ENCODE measurements around the gene SEC63. TPM values are rescaled to one million over a fixed set of nuclear protein-coding genes. Genes with fewer than 3 reads are reported as not detected.

SEC63 gene
- total RNA-seq, 1 experiment from 2014 or later, result 51.3 TPM

- POLR2A ChIA-PET, result no interaction called here
- H3K27me3 ChIP-seq (ENCODE audit: insufficient read depth, low read length), result no peaks in the 10 kb centered on the region
Observed at GRCh38 chr6:107972413-107973096, 14.5 kb upstream of the SEC63 start.

GRCh38 chr6:107971181-107971580 is 13.2 kb upstream of the SEC63 start:
- Histone ChIP-seq H3K4me1 (ENCODE audit: control insufficient read depth in 1 of 2, insufficient read depth in 2 of 2, low read length in 2 of 2) (no peaks in the 10 kb centered on the region), H3K4me2 (ENCODE audit: low read length) (no peak overlapping the region), H4K20me1 (ENCODE audit: insufficient read depth) (no peaks in the 10 kb centered on the region), H3K79me2 (ENCODE audit: insufficient read depth, low read length) (no peaks in the 10 kb centered on the region), H3K27me3 (ENCODE audit: insufficient read depth, low read length) (no peaks in the 10 kb centered on the region), H3K27ac (ENCODE audit: low read depth, low read length) (no peak overlapping the region), H3K36me3 (ENCODE audit: control insufficient read depth in 1 of 2, insufficient read depth in 2 of 2, low read length in 2 of 2) (no peaks in the 10 kb centered on the region), H3K4me3 (replicated peaks in 1 of 2; ENCODE audit: low read depth in 1 of 2, low read length in 2 of 2) (no peak overlapping the region), H3K9me3 (ENCODE audit: control insufficient read depth in 1 of 2, insufficient read depth in 1 of 2, low read depth in 1 of 2, low read length in 2 of 2) (no peaks in the 10 kb centered on the region), H3K9me2 (ENCODE audit: insufficient read depth) (no peaks in the 10 kb centered on the region), H3K9ac (ENCODE audit: low read length) (no peak overlapping the region), H2AFZ (ENCODE audit: low read depth, low read length, poor library complexity, severe bottlenecking) (no peak overlapping the region)
- no peak for ATAC-seq
- TF ChIP-seq POLR2A (IDR thresholded peaks at IDR 0.05; ENCODE audit: borderline replicate concordance, extremely low read depth, insufficient read depth, insufficient read length), result no peak
- TF ChIP-seq MAX (IDR thresholded peaks at IDR 0.05), result no peak
- no TSS peak for BruUV-seq (replicated peaks)
- no peak for DNase-seq (ENCODE audit: low read depth, low spot score)
- POLR2A ChIA-PET, result no interaction called here
- RAD21 ChIA-PET (ENCODE audit: low non-redundant PET in 1 of 2, low total read pairs in 2 of 2, uncharacterized antibody in 2 of 2, unreplicated experiment in 2 of 2), result no interaction called here
- intact Hi-C loops (cut with micrococcal nuclease), result loop anchor here (10.0 kb wide), 1 partner anchor 524 kb away; no protein-coding TSS in a partner anchor
- CTCF ChIA-PET, result no interaction called here

More at GRCh38 chr6:107972413-107973096, 14.5 kb upstream of the SEC63 start:
- DNase-seq (ENCODE audit: low read depth, low spot score), result no peak
- Histone ChIP-seq H3K9me2 (ENCODE audit: insufficient read depth) (no peaks in the 10 kb centered on the region), H3K9ac (ENCODE audit: low read length) (no peak overlapping the region), H3K36me3 (ENCODE audit: control insufficient read depth in 1 of 2, insufficient read depth in 2 of 2, low read length in 2 of 2) (no peaks in the 10 kb centered on the region), H3K4me1 (ENCODE audit: control insufficient read depth in 1 of 2, insufficient read depth in 2 of 2, low read length in 2 of 2) (no peaks in the 10 kb centered on the region), H2AFZ (ENCODE audit: low read depth, low read length, poor library complexity, severe bottlenecking) (no peak overlapping the region), H3K4me2 (ENCODE audit: low read length) (no peak overlapping the region), H4K20me1 (ENCODE audit: insufficient read depth) (no peaks in the 10 kb centered on the region), H3K9me3 (ENCODE audit: control insufficient read depth in 1 of 2, insufficient read depth in 1 of 2, low read depth in 1 of 2, low read length in 2 of 2) (no peaks in the 10 kb centered on the region), H3K27ac (ENCODE audit: low read depth, low read length) (no peak overlapping the region), H3K79me2 (ENCODE audit: insufficient read depth, low read length) (no peaks in the 10 kb centered on the region), H3K4me3 (replicated peaks in 1 of 2; ENCODE audit: low read depth in 1 of 2, low read length in 2 of 2) (no peak overlapping the region)
- no TSS peak for BruUV-seq (replicated peaks)
- intact Hi-C loops (cut with micrococcal nuclease), result loop anchor here (10.0 kb wide), 1 partner anchor 522 kb away; no protein-coding TSS in a partner anchor
- ChIA-PET CTCF (no interaction called here), RAD21 (ENCODE audit: low non-redundant PET in 1 of 2, low total read pairs in 2 of 2, uncharacterized antibody in 2 of 2, unreplicated experiment in 2 of 2) (no interaction called here)
- TF ChIP-seq SP1 (IDR thresholded peaks at IDR 0.05; ENCODE audit: low read depth) (no peak), CEBPB (IDR thresholded peaks at IDR 0.05; ENCODE audit: low read depth) (no peak), SRF (IDR thresholded peaks at IDR 0.05; ENCODE audit: low read depth) (no peak), RAD21 (IDR thresholded peaks at IDR 0.05; ENCODE audit: low read depth) (no peak), CBX3 (IDR thresholded peaks at IDR 0.05; ENCODE audit: low read depth) (no peak), JUND (IDR thresholded peaks at IDR 0.05) (no peak), POLR2A (IDR thresholded peaks at IDR 0.05; ENCODE audit: borderline replicate concordance, extremely low read depth, insufficient read depth, insufficient read length) (no peak), TCF7L2 (IDR thresholded peaks at IDR 0.05; ENCODE audit: borderline replicate concordance, extremely low read depth, insufficient read depth, insufficient read length) (no peak), ZNF274 (IDR thresholded peaks at IDR 0.05; ENCODE audit: low read depth, low read length) (no peak), EZH2 (IDR thresholded peaks at IDR 0.05) (no peak)
- ATAC-seq, result no peak

Data from HCT116 (cell line).